Measurements from ENCODE around the gene HOXB9. TPM values are rescaled to one million over a fixed set of nuclear protein-coding genes. Genes with fewer than 3 reads are reported as not detected.
A peak's percentile ranks its signal among the peaks of the same experiment; 100 is the strongest.

HOXB9 gene
- total RNA-seq, 1 donor from 2014 or later = 0.20 TPM

DNA sequence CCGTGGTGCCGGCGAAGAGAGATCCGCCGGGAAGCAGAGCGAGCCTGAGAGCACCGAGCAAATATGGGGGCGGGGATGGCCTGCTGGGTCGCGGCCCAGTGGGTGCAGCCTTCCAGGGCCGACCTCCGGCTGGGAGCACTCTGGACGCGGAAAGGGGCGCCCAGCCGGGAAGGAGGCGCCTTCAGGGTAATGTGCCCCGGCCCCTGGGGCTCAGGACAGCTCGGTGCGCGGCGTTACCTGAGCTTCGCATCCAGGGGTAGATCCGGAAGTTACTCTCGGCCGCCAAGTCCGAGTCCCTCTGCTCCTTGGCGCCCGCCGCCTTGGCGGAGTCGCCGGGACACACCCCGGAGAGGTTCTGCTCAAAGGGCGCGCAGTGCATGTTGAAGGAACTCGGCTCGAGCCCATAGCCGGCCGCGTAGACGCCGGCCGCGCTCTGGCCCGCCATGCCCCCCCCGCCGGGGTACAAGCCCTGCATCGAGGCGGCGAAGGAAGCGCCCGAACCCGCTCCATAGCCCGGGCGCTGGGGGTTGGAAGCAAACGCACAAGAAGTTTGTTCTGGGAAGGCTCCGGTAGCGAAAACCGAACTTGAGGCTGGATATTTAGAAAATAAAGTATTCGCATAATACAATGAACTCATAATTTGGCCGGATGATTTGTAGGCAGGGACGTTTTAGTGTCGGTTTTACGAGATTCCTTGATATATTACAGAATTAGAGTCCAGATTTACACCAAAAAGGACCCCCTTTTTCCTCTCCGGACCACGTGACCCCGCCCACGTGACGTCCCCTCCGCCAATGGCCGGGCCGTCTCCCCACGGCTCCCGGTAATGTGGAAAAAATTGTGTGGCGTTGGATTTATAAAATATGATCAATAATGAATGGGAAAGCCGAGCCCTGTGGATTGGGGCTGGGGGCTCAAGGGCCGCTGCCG lies 15.6 kb downstream of the HOXB9 start, which contains the start of gene HOXB7:
Gene HOXB7 (minus strand): TSS at position 736 of the 930 bp plus-strand sequence. CDS start 99 bp downstream, at position 637.
- TF ChIP-seq, protein P1, sequence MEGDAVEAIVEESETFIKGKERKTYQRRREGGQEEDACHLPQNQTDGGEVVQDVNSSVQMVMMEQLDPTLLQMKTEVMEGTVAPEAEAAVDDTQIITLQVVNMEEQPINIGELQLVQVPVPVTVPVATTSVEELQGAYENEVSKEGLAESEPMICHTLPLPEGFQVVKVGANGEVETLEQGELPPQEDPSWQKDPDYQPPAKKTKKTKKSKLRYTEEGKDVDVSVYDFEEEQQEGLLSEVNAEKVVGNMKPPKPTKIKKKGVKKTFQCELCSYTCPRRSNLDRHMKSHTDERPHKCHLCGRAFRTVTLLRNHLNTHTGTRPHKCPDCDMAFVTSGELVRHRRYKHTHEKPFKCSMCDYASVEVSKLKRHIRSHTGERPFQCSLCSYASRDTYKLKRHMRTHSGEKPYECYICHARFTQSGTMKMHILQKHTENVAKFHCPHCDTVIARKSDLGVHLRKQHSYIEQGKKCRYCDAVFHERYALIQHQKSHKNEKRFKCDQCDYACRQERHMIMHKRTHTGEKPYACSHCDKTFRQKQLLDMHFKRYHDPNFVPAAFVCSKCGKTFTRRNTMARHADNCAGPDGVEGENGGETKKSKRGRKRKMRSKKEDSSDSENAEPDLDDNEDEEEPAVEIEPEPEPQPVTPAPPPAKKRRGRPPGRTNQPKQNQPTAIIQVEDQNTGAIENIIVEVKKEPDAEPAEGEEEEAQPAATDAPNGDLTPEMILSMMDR (IDR thresholded peaks at IDR 0.05) = no peak
- peak within 1 kb of the TSS; percentile 22 for H3K27ac Mint-ChIP-seq (ENCODE audit: unreplicated experiment)
- no peak for DNase-seq (ENCODE audit: low spot score)

DNA sequence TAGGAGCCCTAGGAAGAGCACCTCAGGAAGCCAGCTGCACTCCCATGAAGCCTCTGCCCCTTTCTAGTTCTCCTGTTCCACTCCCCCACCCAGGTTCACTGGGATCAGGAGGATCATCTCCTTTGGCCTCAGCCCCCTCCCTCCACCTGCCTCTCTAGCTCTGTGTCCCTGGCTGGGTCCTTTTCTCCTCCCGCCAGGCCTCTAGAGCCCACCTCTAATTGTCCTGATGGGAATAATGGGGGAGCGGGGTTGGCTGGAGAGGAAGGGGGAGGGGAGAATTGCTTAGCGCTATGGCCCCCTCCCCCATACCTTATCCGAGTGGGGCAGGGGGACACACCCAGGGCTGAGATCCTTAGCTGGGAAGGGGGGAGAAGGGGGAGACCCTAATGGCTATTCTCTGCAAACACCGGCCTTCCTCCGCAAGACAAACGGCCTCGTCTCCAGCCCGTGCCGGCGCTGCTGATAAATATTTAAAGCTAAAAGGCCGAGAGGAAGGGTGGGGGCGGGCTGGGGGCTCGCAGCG lies 16.3 kb downstream of the HOXB9 start:
- Mint-ChIP-seq H3K27me3 (ENCODE audit: low read depth) (peaks cover 79% of the 10 kb centered on the region), H3K27ac (ENCODE audit: unreplicated experiment) (no peak overlapping the region), H3K4me1 (ENCODE audit: low read depth) (peaks cover 9% of the 10 kb centered on the region), H3K4me3 (ENCODE audit: unreplicated experiment) (no peak overlapping the region), H3K36me3 (ENCODE audit: low read depth) (peaks cover 7% of the 10 kb centered on the region), H3K9me3 (ENCODE audit: low read depth) (no peaks in the 10 kb centered on the region)
- TF ChIP-seq, protein P1 (IDR thresholded peaks at IDR 0.05) = no peak
- DNase-seq (ENCODE audit: low spot score) = no peak

More for the DNA sequence above, 15.6 kb downstream of the HOXB9 start, which contains the start of gene HOXB7:
- H3K9me3 Mint-ChIP-seq (ENCODE audit: low read depth) = no peaks in the 10 kb centered on the region
- H3K36me3 Mint-ChIP-seq (ENCODE audit: low read depth) = peaks cover 7% of the 10 kb centered on the region
- H3K27me3 Mint-ChIP-seq (ENCODE audit: low read depth) = peaks cover 80% of the 10 kb centered on the region
- peak within 1 kb of the TSS; percentile 22 for H3K4me3 Mint-ChIP-seq (ENCODE audit: unreplicated experiment)
- peaks cover 9% of the 10 kb centered on the region for H3K4me1 Mint-ChIP-seq (ENCODE audit: low read depth)

DNA sequence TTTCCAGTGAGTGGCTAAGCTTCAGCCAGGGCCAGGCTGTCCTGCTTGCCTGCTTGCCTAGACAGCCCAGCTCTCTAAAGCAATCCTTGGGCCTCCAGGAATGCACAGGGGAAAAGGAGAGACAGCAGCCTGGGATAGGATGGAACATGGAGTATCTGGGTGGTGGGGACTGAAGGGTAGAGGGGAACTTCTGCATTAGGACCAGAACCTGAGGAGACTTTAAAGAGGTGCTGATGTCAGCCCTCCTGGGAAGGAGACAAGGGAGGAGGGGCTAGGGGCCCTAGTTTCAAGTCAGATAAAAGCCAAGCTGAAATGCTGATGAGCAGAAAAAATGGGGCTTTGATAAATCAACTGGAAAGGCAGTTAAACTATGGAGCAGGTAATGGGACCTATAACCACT lies 17.1 kb downstream of the HOXB9 start:
- Mint-ChIP-seq H3K9me3 (ENCODE audit: low read depth) (no peaks in the 10 kb centered on the region), H3K4me1 (ENCODE audit: low read depth) (peaks cover 9% of the 10 kb centered on the region), H3K27ac (ENCODE audit: unreplicated experiment) (no peak overlapping the region), H3K36me3 (ENCODE audit: low read depth) (peaks cover 8% of the 10 kb centered on the region), H3K27me3 (ENCODE audit: low read depth) (peaks cover 80% of the 10 kb centered on the region), H3K4me3 (ENCODE audit: unreplicated experiment) (no peak overlapping the region)
- DNase-seq (ENCODE audit: low spot score) = no peak
- TF ChIP-seq, protein P1 (IDR thresholded peaks at IDR 0.05) = no peak

DNA sequence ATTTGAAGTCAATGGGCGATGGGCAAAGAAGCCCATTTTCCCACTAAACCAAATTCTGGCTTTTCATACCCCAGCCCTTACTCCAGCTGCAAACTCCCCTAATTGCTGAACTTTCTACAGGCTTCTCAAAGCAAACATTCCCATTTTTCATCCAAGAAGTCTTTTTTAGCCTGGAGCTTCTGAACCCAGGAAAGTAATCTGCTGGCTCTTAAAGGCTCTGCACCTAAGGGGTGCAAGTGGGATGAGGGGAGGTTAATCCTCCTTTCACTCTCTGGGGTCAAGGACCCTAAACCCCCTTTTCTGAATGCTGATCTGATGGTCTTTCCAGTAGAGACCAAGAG lies 17.7 kb downstream of the HOXB9 start:
- Mint-ChIP-seq H3K9me3 (ENCODE audit: low read depth) (no peaks in the 10 kb centered on the region), H3K4me1 (ENCODE audit: low read depth) (peaks cover 9% of the 10 kb centered on the region), H3K4me3 (ENCODE audit: unreplicated experiment) (no peak overlapping the region), H3K27me3 (ENCODE audit: low read depth) (peaks cover 79% of the 10 kb centered on the region), H3K27ac (ENCODE audit: unreplicated experiment) (no peak overlapping the region), H3K36me3 (ENCODE audit: low read depth) (peaks cover 8% of the 10 kb centered on the region)
- no peak for DNase-seq (ENCODE audit: low spot score)
- TF ChIP-seq, protein P1 (IDR thresholded peaks at IDR 0.05) = no peak

DNA sequence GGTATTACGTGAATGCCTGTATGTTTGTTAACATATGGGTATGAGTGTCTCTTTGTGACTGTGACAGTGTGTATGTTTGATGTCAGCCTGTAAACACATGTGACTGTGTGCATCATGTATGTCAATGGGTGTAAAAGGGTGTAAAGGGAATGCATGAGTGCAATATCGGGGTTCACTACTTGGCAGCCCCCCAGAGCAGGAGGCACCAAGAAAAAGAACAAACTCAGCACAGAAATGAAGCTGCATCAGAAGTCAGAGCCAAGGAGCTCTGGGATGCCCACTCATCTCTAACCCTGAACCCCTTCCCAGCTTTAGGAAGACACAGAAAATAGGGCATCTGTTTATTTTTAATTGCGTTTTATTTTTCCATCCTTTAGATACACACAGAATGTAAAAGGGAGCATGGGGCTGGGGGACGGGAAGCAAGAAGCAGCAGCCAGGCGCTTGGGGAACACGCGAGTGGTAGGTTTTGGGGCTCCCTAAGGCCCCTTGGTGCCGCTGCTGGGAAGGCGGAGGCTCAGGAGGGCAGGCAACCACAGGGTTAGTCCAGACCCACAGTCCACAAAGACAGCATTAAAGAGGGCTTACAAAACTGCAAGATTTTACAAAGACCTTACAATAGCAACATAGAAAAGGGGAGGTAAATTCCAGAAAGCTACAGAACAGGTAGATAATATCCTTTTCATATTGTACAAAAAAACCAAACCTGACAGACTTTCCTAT lies 19.1 kb downstream of the HOXB9 start:
- peaks cover 8% of the 10 kb centered on the region for H3K36me3 Mint-ChIP-seq (ENCODE audit: low read depth)

More for the DNA sequence above, 19.1 kb downstream of the HOXB9 start:
- TF ChIP-seq, protein P1 (IDR thresholded peaks at IDR 0.05) = no peak
- no peak overlapping the region for H3K4me3 Mint-ChIP-seq (ENCODE audit: unreplicated experiment)
- no peaks in the 10 kb centered on the region for H3K4me1 Mint-ChIP-seq (ENCODE audit: low read depth)
- H3K27me3 Mint-ChIP-seq (ENCODE audit: low read depth) = peaks cover 81% of the 10 kb centered on the region
- peaks cover 2% of the 10 kb centered on the region for H3K9me3 Mint-ChIP-seq (ENCODE audit: low read depth)
- H3K27ac Mint-ChIP-seq (ENCODE audit: unreplicated experiment) = no peak overlapping the region
- no peak for DNase-seq (ENCODE audit: low spot score)
